SK-N-MC (cell line): ENCODE measurements around the gene ANKRD33.

Source experiments
- EZH2 ChIP-seq: fragments of 200-600 bp; sonication (generic); IDR thresholded peaks from one replicate; pipeline ENCODE4 v1.6.1; 2017; ENCODE audit warnings: antibody characterized with exemption
- POLR2AphosphoS5 ChIP-seq: IDR thresholded peaks from 2 replicates; pipeline ENCODE4 v1.6.1; 2012; ENCODE audit warnings: mild to moderate bottlenecking, low read depth, low read length, borderline replicate concordance

DNA sequence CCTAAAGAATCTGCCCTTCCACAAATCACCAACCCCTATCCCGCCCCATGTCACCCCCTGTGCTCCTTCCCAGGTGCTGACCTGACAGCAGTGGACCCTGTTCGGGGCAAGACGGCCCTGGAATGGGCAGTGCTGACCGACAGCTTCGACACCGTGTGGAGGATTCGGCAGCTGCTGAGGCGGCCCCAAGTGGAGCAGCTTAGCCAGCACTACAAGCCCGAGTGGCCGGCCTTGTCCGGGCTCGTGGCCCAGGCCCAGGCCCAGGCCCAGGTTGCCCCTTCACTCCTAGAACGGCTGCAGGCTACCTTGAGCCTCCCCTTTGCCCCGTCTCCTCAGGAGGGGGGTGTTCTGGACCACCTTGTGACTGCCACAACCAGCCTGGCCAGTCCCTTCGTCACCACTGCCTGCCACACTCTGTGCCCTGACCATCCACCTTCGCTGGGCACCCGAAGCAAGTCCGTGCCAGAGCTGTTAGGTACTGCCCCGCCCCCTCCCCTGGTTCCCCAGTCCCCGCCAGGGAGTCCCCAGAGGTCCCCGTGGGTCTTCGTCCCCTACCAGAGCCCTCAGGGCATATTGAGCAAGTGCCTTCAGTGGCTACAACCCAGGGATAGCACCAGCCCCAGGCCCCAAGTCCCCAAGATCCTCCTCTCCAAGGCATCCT lies 2.7 kb downstream of the ANKRD33 start:
- TF ChIP-seq POLR2AphosphoS5: no peak
- TF ChIP-seq EZH2: no peak
